Activated T-cell treated with anti-CD3 and anti-CD28 coated beads, Interleukin-2, amount 50 U/mL, for 4 hours (primary cell): ENCODE measurements around the gene TMEM125. TPM values are rescaled to one million over a fixed set of nuclear protein-coding genes. Genes with fewer than 3 reads are reported as not detected.

Experiments used
- ATAC-seq, 2 donors: fragments of 200-7000 bp; cut with Tn5 transposase; one replicate each; pipeline ENCODE4 v1.10.0; 2021
- DNase-seq: peaks from one replicate; pipeline ENCODE4 v3.0.0-alpha.2; 2020
- H3K27me3 Mint-ChIP-seq: one replicate; pipeline ENCODE4 v1.8.0; 2021; ENCODE audit warnings: low read depth, mixed read lengths
- H3K36me3 Mint-ChIP-seq: one replicate; pipeline ENCODE4 v1.8.0; 2022; ENCODE audit warnings: mixed read lengths; ENCODE audit not compliant: insufficient read depth
- H3K4me1 Mint-ChIP-seq: one replicate; pipeline ENCODE4 v1.8.0; 2021; ENCODE audit warnings: low read depth, mixed read lengths
- H3K4me3 Mint-ChIP-seq: one replicate; pipeline ENCODE4 v1.8.0; 2021; ENCODE audit warnings: mild to moderate bottlenecking, moderate library complexity, mixed read lengths
- H3K9me3 Mint-ChIP-seq: one replicate; pipeline ENCODE4 v1.8.0; 2021; ENCODE audit warnings: mixed read lengths
- total RNA-seq, 3 donors: library from RNA; stranded (reverse); gene quantifications; one replicate each; pipeline ENCODE4 v1.2.1, GENCODE V29; 2021

The TMEM125 gene
- total RNA-seq, 3 donors from 2014 or later = not detected

DNA sequence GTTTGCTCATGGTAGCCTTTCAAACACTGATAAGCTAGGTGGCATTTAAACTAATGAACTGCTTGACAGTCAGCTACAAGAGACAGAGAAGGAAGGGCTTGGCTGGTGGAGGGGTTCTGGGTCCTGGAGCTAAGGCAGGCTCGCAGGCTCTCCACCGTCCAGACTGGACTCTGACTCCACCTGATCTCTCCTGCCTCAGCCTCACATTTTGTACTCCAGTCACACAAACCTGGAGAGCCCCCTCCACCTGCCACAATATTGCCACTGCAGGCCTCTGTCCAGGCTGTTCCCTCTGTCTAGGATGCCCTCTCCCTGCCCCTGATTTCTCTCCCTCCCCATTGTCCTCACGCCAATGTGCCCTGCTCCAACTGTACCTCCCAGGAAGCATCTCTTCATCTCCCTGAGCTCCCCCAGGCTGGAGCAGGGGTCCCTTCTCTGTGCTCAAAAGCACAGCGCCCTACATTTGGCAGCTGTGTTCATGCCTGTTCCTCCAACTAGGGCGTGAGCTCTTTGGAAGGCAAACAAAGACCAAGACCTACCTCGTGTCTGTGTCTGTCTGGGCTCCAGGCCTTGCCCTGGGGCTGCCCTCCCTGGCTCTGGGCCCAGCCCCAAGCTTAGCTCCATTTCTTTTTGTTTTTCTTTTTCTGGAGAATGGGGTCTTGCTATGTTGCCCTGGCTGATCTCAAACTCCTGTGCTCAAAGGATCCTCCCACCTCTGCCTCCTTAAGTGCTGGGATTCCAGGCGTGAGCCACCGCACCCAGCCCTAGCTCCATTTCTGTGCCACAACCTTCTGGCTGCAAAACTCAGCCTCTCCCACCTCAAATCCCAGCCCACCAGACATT is 33.9 kb downstream of the TMEM125 start:
- ATAC-seq (no peak), DNase-seq (no peak)
- no peaks in the 10 kb centered on the region for H3K36me3 Mint-ChIP-seq
- peaks cover 2% of the 10 kb centered on the region for H3K27me3 Mint-ChIP-seq
- H3K4me1 Mint-ChIP-seq = no peaks in the 10 kb centered on the region
- no peaks in the 10 kb centered on the region for H3K9me3 Mint-ChIP-seq
- H3K4me3 Mint-ChIP-seq = no peak overlapping the region

DNA sequence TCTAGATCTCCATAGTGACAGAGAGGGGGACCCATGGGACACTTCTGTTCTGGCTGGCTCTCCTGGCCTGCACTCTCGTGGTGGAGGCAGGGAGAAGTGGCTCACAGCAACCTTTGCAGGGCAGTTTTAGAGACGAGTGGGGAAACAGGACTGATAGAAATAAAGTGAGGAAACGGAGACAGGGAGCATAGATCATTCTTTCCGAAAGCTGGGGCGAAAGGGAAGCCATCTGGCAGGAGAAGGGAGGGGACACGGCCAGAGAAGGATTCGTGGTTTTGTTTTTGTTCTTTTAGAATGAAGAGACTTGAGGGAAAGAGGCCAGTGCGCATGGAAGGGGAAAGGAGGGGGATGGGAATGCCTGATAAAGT is 34.5 kb downstream of the TMEM125 start:
- Mint-ChIP-seq H3K4me3 (no peak overlapping the region), H3K9me3 (no peaks in the 10 kb centered on the region), H3K27me3 (peaks cover 2% of the 10 kb centered on the region), H3K4me1 (no peaks in the 10 kb centered on the region), H3K36me3 (no peaks in the 10 kb centered on the region)
- DNase-seq = no peak
- ATAC-seq = no peak

DNA sequence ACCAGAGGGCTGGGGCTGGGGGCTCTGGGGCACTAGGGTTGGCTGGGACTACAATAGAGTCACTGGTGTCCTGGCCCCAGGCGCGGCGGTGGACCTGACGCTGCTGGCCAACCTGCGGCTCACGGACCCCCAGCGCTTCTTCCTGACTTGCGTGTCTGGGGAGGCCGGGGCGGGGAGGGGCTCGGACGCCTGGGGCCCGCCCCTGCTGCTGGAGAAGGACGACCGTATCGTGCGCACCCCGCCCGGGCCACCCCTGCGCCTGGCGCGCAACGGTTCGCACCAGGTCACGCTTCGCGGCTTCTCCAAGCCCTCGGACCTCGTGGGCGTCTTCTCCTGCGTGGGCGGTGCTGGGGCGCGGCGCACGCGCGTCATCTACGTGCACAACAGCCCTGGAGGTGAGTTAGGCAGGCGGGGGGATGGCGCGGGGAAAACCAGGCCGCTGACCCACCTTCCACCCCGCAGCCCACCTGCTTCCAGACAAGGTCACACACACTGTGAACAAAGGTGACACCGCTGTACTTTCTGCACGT is 35.1 kb downstream of the TMEM125 start:
- Mint-ChIP-seq H3K36me3 (no peaks in the 10 kb centered on the region), H3K4me1 (no peaks in the 10 kb centered on the region)

DNA sequence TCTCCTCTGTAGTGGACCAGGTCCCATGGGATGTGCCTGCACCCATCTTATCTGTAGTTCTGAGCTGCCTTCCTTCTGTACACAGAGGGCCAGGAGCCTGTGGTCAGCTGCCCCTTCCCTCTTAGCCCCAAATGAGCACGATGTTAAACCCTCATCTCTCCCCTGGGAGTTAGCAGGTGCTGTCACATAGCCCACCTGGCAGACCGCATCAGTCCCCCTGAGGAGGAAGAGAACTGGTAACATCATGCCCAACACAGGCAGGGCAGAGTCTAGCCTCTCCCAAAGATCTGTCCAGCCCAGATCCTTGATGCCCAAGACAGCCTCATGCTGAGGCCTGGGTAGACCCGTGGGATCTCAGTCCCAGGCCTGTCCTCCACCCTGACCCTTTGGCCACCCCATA is 35.7 kb downstream of the TMEM125 start:
- H3K9me3 Mint-ChIP-seq = no peaks in the 10 kb centered on the region
- peaks cover 2% of the 10 kb centered on the region for H3K27me3 Mint-ChIP-seq
- H3K4me3 Mint-ChIP-seq = no peak overlapping the region
- no peaks in the 10 kb centered on the region for H3K4me1 Mint-ChIP-seq
- ATAC-seq (no peak), DNase-seq (no peak)
- H3K36me3 Mint-ChIP-seq = no peaks in the 10 kb centered on the region

More for the DNA sequence above, 35.1 kb downstream of the TMEM125 start:
- DNase-seq (no peak), ATAC-seq (no peak)
- H3K27me3 Mint-ChIP-seq = peaks cover 2% of the 10 kb centered on the region
- H3K9me3 Mint-ChIP-seq = no peaks in the 10 kb centered on the region
- H3K4me3 Mint-ChIP-seq = no peak overlapping the region

DNA sequence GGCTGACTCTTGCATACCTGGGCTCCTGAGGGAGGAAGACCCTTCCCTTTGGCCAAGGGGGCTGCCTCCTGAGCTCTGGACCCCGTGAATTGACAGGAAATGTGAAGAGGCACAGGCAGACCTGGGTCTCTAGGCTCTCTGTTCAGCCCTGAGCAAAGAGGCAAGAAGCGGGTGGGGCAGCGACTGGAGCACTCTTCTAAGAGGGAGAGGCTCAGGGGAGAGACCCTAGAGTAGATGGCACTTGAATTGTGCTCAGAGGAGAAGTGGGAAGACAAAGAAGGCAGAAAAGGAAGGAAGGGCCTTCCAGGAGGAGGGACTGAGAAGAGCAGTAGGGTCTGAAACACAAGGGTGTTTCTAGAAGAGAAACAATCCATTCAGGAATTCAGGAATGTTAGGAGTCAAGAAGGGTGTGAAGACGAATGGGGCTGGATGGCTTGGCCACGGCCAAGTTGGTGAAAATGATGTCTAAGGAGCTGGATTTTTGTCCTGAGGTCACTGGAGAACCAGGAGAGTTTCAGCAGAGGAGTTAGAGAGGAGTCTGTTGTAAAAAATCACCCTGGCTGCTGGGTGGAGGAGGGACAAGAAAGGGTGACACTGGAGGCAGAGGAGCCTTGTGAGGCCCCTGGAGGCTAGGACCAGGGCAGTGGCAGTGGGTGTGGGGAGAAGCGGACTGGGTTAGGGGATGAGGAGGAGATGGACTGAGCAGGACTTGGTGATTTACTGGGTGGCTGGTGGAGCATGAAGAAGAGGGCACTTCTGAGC is 36.3 kb downstream of the TMEM125 start:
- H3K9me3 Mint-ChIP-seq = no peaks in the 10 kb centered on the region
- H3K4me1 Mint-ChIP-seq = no peaks in the 10 kb centered on the region
- H3K36me3 Mint-ChIP-seq = no peaks in the 10 kb centered on the region
- DNase-seq (no peak), ATAC-seq (no peak)
- H3K4me3 Mint-ChIP-seq = no peak overlapping the region
- H3K27me3 Mint-ChIP-seq = peaks cover 2% of the 10 kb centered on the region

DNA sequence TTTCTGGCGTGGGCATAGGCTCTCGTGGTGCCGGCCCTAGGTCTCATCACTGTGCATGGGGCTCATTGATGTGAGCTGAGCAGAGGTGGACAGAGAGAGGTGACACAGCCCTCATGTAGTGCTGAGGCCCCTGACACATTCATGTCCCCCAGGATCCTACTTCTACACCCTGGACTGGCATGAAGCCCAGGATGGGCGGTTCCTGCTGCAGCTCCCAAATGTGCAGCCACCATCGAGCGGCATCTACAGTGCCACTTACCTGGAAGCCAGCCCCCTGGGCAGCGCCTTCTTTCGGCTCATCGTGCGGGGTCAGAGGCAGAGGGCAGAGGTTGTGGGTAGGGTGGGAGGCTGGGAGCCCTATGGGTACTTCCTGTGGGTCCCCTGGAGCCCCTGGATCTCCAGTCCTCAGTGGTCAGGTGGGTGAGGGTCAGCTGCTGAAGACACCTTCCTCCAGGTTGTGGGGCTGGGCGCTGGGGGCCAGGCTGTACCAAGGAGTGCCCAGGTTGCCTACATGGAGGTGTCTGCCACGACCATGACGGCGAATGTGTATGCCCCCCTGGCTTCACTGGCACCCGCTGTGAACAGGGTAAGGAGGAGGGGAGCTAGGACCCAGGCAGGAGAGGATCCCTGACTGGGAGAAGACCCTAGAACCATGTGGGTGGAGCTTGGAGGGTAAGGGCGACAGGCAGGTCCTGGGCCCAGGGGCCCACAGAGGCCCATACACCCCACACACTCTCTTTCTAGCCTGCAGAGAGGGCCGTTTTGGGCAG is 37.1 kb downstream of the TMEM125 start:
- no peaks in the 10 kb centered on the region for H3K36me3 Mint-ChIP-seq
- ATAC-seq = no peak
- no peaks in the 10 kb centered on the region for H3K4me1 Mint-ChIP-seq
- no peak overlapping the region for H3K4me3 Mint-ChIP-seq
- DNase-seq = no peak
- peaks cover 2% of the 10 kb centered on the region for H3K27me3 Mint-ChIP-seq
- H3K9me3 Mint-ChIP-seq = no peaks in the 10 kb centered on the region

DNA sequence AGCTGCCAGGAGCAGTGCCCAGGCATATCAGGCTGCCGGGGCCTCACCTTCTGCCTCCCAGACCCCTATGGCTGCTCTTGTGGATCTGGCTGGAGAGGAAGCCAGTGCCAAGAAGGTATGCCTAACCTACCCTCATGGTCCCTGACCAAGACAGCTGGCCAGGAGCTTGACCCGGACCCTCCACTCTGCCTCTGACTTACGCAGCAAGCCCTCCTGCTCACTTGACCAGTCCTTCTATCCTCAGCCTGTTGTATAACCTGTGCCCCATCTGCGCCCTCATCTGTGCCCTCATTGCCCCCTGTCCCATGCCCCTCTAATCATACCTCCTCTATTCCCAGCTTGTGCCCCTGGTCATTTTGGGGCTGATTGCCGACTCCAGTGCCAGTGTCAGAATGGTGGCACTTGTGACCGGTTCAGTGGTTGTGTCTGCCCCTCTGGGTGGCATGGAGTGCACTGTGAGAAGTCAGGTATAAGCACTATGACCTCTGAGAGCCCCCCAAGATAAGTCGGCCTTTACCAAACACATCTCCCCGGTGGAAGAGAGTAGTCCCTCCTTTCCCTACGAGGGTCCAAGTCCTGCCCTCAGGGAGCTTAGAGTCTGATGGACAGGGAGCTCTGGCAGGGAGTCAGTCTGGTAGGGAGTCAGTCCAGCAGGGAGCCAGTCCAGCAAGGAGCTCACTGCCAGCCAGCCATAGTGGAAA is 37.8 kb downstream of the TMEM125 start:
- ATAC-seq (no peak), DNase-seq (no peak)
- no peak overlapping the region for H3K4me3 Mint-ChIP-seq
- H3K9me3 Mint-ChIP-seq = no peaks in the 10 kb centered on the region
- no peaks in the 10 kb centered on the region for H3K4me1 Mint-ChIP-seq
- H3K27me3 Mint-ChIP-seq = peaks cover 2% of the 10 kb centered on the region
- H3K36me3 Mint-ChIP-seq = no peaks in the 10 kb centered on the region

DNA sequence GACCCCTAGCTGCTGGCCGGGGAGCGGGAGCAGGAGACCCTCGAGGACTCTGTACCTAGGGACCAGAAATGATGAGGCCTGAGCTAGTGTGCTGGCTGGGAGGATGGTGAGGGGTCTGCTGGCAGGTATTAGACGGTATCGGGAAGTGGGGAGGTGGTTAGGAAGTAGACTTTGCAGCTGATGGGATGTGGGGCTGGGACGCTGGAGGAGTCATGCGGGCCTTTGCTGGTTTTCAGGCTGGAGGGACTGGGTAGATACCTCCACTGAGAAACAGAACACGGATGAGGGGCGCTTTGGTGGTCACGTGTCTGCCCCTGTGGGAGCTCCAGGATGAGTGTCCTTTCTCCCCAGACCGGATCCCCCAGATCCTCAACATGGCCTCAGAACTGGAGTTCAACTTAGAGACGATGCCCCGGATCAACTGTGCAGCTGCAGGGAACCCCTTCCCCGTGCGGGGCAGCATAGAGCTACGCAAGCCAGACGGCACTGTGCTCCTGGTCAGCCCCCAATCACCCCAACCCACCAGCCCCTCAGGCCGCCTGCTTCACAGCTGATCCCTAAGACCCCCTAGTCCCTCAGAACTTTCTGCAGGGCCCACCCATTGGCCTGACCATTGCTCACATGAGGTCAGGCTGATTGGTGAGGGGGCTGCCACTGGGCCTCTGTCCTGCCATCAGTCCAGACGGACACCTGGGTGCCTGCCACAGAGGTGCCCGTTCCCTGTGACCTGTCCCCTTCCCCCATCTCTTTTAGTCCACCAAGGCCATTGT is 39.0 kb downstream of the TMEM125 start:
- H3K4me1 Mint-ChIP-seq = no peaks in the 10 kb centered on the region
- H3K27me3 Mint-ChIP-seq = peaks cover 2% of the 10 kb centered on the region
- ATAC-seq = no peak
- no peaks in the 10 kb centered on the region for H3K36me3 Mint-ChIP-seq
- no peak overlapping the region for H3K4me3 Mint-ChIP-seq
- no peaks in the 10 kb centered on the region for H3K9me3 Mint-ChIP-seq
- DNase-seq = no peak

DNA sequence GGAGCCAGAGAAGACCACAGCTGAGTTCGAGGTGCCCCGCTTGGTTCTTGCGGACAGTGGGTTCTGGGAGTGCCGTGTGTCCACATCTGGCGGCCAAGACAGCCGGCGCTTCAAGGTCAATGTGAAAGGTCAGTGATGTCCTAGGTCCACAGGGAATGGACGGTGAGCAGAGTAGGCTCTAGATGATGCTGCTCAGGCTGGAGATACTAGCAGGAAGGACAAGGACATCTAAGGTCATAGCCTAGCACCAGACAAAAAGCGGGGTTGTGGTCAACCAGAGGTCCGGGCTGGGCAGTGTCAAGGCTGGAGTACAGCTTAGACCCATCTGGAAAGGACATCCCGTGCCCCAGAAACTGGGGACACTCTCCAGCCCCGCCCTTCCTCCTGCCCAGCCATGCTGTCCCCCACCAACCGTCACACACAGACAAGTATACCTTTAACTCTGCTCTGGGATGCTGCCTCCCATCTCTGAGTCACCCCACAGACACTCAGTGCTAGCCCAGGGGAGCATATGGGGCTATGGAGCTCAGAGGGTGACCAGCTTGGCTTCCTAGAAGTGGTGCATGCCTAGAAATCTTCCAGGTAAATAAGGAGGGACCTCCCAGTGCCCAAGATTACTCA is 39.7 kb downstream of the TMEM125 start:
- H3K4me1 Mint-ChIP-seq = no peaks in the 10 kb centered on the region
- H3K27me3 Mint-ChIP-seq = no peaks in the 10 kb centered on the region
- H3K9me3 Mint-ChIP-seq = no peaks in the 10 kb centered on the region
- H3K4me3 Mint-ChIP-seq = no peak overlapping the region
- ATAC-seq (no peak), DNase-seq (no peak)
- H3K36me3 Mint-ChIP-seq = no peaks in the 10 kb centered on the region

DNA sequence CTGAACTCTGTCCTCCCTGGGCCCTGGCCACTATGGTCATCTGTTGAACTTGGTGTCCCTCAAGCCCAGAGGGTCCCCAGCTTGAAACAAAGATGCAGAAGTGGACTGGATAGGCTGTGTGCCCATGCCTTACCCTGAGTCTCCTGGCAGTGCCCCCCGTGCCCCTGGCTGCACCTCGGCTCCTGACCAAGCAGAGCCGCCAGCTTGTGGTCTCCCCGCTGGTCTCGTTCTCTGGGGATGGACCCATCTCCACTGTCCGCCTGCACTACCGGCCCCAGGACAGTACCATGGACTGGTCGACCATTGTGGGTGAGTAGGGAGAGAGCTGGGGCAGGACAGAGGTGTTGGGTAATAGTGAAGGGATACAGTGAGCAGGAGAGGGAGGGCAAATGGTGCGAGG is 41.7 kb downstream of the TMEM125 start:
- DNase-seq (no peak), ATAC-seq (no peak)
- no peaks in the 10 kb centered on the region for H3K9me3 Mint-ChIP-seq
- no peaks in the 10 kb centered on the region for H3K27me3 Mint-ChIP-seq
- H3K4me1 Mint-ChIP-seq = no peaks in the 10 kb centered on the region
- H3K4me3 Mint-ChIP-seq = no peak overlapping the region
- no peaks in the 10 kb centered on the region for H3K36me3 Mint-ChIP-seq

DNA sequence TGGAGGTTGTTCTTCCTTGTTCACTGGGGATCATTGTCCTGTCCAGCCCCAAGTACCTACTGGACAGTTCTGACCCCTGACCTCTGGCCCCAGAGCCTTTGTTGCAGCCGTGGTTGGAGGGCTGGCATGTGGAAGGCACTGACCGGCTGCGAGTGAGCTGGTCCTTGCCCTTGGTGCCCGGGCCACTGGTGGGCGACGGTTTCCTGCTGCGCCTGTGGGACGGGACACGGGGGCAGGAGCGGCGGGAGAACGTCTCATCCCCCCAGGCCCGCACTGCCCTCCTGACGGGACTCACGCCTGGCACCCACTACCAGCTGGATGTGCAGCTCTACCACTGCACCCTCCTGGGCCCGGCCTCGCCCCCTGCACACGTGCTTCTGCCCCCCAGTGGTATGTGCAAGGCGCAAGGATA is 42.4 kb downstream of the TMEM125 start:
- Mint-ChIP-seq H3K4me1 (no peaks in the 10 kb centered on the region), H3K27me3 (no peaks in the 10 kb centered on the region), H3K36me3 (no peaks in the 10 kb centered on the region), H3K9me3 (no peaks in the 10 kb centered on the region), H3K4me3 (no peak overlapping the region)
- DNase-seq = no peak
- ATAC-seq = no peak

DNA sequence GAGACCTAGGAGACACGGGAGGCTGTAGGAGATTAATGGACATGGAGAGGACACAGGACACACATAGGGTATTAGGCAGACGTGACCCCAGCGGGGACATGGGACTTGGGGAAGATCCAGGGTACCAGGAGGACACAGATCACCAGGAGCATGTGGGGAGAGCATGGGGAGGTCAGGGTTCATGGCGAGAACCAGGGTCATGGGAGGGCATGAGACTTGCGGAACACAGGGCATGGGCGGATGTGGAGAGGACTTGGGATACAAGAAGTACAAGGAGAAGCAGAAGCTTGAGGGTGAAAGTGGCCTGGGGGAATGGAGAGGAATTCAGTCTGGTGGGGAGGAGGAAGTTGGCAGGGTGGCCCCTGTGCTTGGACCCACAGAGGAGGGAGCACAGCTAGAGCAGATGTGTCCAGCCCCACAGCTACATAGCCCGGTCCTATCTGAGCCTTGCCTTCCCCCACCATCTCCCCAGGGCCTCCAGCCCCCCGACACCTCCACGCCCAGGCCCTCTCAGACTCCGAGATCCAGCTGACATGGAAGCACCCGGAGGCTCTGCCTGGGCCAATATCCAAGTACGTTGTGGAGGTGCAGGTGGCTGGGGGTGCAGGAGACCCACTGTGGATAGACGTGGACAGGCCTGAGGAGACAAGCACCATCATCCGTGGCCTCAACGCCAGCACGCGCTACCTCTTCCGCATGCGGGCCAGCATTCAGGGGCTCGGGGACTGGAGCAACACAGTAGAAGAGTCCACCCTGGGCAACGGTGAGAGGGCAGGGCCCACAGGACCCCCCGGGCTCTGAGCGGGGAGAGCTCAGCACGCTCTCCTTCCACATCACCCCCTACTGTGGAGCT is 43.1 kb downstream of the TMEM125 start:
- no peaks in the 10 kb centered on the region for H3K4me1 Mint-ChIP-seq
- DNase-seq = no peak
- H3K36me3 Mint-ChIP-seq = no peaks in the 10 kb centered on the region
- no peaks in the 10 kb centered on the region for H3K9me3 Mint-ChIP-seq
- ATAC-seq = no peak
- H3K27me3 Mint-ChIP-seq = no peaks in the 10 kb centered on the region
- no peak overlapping the region for H3K4me3 Mint-ChIP-seq
